ENCODE data around the gene CCDC197.

GRCh38 chr14:94054936-94055335 is 57.8 kb downstream of the CCDC197 start:
- TF ChIP-seq CTCF (conservative IDR thresholded peaks at IDR 0.05; ENCODE audit: low read length): no peak
- TF ChIP-seq EZH2phosphoT487 (IDR thresholded peaks at IDR 0.05; ENCODE audit: borderline replicate concordance, low read depth, low read length): no peak

Measured in OCI-LY7 (cell line).